ENCODE results near the gene PLCD3.

The PLCD3 gene

DNA sequence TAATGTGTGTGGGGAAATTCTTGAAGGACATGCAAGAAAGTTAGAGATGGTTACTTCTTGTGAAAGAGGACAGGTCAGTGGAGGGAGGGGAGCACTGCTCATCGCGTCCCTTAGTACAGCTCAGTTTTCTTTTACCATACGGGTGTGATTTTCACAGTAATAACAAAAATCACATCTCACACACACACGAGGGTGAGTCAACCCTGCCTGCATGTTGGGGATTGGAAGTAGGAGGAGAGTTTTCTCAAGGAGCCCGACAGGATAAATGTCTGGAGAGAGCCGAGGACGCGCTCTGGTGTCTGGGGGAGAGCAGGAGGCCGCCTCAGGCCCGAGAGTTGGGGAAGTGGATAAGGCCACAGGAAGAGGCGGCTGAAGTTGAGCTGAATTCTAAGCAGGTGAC is 16.4 kb downstream of the PLCD3 start:
- no peaks in the 10 kb centered on the region for H3K27me3 ChIP-seq (ENCODE audit: insufficient read depth, low read depth)
- H3K9ac ChIP-seq, result no peak overlapping the region
- no peaks in the 10 kb centered on the region for H3K4me1 ChIP-seq (ENCODE audit: low read depth, poor library complexity, severe bottlenecking)
- TF ChIP-seq, protein P1, sequence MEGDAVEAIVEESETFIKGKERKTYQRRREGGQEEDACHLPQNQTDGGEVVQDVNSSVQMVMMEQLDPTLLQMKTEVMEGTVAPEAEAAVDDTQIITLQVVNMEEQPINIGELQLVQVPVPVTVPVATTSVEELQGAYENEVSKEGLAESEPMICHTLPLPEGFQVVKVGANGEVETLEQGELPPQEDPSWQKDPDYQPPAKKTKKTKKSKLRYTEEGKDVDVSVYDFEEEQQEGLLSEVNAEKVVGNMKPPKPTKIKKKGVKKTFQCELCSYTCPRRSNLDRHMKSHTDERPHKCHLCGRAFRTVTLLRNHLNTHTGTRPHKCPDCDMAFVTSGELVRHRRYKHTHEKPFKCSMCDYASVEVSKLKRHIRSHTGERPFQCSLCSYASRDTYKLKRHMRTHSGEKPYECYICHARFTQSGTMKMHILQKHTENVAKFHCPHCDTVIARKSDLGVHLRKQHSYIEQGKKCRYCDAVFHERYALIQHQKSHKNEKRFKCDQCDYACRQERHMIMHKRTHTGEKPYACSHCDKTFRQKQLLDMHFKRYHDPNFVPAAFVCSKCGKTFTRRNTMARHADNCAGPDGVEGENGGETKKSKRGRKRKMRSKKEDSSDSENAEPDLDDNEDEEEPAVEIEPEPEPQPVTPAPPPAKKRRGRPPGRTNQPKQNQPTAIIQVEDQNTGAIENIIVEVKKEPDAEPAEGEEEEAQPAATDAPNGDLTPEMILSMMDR (conservative IDR thresholded peaks at IDR 0.05; ENCODE audit: low read depth, low read length), result no peak
- H3K36me3 ChIP-seq (ENCODE audit: insufficient read depth), result no peaks in the 10 kb centered on the region
- no peaks in the 10 kb centered on the region for H3K79me2 ChIP-seq (ENCODE audit: insufficient read depth, low read depth)
- H3K4me2 ChIP-seq, result no peak overlapping the region
- H4K20me1 ChIP-seq (ENCODE audit: insufficient read depth), result no peaks in the 10 kb centered on the region
- no peak overlapping the region for H3K27ac ChIP-seq
- H3K4me3 ChIP-seq (IDR thresholded peaks at IDR 0.05; ENCODE audit: insufficient read depth, low read depth, low read length), result no peak overlapping the region
- H2AFZ ChIP-seq (ENCODE audit: low read depth), result no peak overlapping the region

DNA sequence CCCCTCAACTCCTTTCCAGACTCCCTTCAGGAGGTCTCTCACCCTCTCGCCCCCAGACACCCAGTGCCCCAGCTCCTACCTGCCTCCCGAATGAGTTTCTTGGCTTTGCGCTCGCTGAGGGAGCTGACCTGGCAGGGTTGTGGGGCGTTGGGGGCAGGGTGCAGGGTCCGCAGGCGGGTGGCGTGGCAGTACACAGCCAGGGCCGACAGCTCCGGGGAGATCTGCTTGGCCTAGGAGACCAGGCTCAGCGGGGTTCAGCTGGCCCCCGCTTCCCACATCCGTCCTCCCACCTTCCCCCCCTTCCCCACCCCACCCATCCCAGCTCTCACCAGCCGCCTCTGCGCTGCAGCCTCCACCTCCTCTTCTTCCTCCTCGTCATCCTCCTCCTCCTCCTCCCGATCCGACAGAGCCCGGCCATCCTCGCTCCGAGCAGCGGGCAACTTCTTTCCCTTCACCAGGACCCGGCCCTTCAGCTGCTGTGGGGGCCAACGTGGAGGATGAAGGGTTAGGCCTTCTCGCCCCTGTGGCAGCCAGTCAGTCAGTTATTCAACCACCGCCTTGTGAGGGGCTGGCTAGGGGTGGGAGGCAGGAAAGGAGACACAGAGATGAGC is 17.2 kb downstream of the PLCD3 start:
- no peak overlapping the region for H2AFZ ChIP-seq (ENCODE audit: low read depth)
- H3K4me1 ChIP-seq (ENCODE audit: low read depth, poor library complexity, severe bottlenecking), result no peaks in the 10 kb centered on the region
- no peak overlapping the region for H3K4me3 ChIP-seq (IDR thresholded peaks at IDR 0.05; ENCODE audit: insufficient read depth, low read depth, low read length)
- no peaks in the 10 kb centered on the region for H3K36me3 ChIP-seq (ENCODE audit: insufficient read depth)
- H3K9ac ChIP-seq, result no peak overlapping the region
- no peak overlapping the region for H3K4me2 ChIP-seq
- no peak overlapping the region for H3K27ac ChIP-seq
- no peaks in the 10 kb centered on the region for H3K27me3 ChIP-seq (ENCODE audit: insufficient read depth, low read depth)
- no peaks in the 10 kb centered on the region for H3K79me2 ChIP-seq (ENCODE audit: insufficient read depth, low read depth)
- TF ChIP-seq, protein P1 (conservative IDR thresholded peaks at IDR 0.05; ENCODE audit: low read depth, low read length), result no peak
- no peaks in the 10 kb centered on the region for H4K20me1 ChIP-seq (ENCODE audit: insufficient read depth)

DNA sequence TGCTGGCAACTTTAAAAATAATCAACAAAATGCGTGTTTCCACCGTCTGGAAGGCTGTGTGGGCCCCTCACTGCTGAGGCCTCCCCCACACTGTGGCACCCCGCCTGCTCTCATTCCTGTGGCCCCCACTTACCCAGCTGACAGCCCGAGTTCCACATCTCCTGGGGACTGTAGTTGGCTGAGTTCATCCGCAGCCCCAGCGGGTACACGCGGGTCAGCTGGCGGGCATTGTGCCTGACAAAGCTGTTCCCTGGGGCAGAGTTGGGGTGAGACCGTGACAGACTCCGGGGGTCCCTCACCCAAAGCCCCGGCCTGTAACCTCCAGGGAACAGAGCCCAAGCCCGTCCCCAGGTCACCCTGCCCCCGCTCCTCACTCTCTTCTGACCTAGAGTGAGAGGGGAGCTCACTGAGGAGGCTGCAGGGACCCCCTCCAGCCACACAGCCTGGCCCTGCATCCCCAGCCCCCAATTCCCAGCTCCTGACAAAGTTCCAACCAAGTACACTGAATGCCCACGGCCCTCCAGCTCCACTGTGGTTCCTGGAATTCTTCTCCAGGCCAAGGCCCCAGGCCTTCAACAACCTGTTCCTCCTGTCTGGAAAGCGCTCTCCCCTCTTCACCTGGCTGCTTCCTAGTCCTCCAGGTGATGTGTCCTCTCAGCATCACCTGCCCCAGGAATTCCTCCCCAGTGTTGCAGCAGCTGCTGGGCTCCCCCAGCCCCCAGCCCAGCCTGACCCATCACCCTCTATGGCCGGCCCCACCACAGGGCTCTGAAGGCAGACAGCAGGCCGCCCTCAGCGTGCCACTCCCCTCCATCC is 18.0 kb downstream of the PLCD3 start:
- no peaks in the 10 kb centered on the region for H3K79me2 ChIP-seq (ENCODE audit: insufficient read depth, low read depth)
- no peaks in the 10 kb centered on the region for H3K27me3 ChIP-seq (ENCODE audit: insufficient read depth, low read depth)
- TF ChIP-seq, protein P1 (conservative IDR thresholded peaks at IDR 0.05; ENCODE audit: low read depth, low read length), result no peak
- no peak overlapping the region for H2AFZ ChIP-seq (ENCODE audit: low read depth)
- no peaks in the 10 kb centered on the region for H4K20me1 ChIP-seq (ENCODE audit: insufficient read depth)
- no peak overlapping the region for H3K27ac ChIP-seq
- H3K36me3 ChIP-seq (ENCODE audit: insufficient read depth), result no peaks in the 10 kb centered on the region
- H3K9ac ChIP-seq, result no peak overlapping the region
- no peaks in the 10 kb centered on the region for H3K4me1 ChIP-seq (ENCODE audit: low read depth, poor library complexity, severe bottlenecking)
- H3K4me2 ChIP-seq, result no peak overlapping the region
- H3K4me3 ChIP-seq (IDR thresholded peaks at IDR 0.05; ENCODE audit: insufficient read depth, low read depth, low read length), result no peak overlapping the region

DNA sequence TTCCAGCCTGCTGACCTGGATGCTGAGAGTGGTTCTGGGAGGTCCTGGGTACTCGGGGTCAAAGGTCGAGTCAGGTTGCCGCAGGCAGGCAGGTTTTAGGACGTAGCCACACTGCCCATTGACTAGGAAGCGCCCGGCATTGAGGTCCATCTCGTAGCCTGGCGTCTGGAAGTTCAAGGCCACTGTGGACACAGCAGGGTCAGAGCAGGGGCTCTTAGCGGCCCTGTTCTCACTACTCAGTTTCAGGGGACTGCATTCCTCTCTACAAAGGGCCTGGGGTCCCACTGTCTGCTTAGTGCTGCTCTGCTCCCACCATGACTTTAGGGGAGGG is 18.9 kb downstream of the PLCD3 start:
- no peaks in the 10 kb centered on the region for H4K20me1 ChIP-seq (ENCODE audit: insufficient read depth)
- no peak overlapping the region for H3K4me2 ChIP-seq
- H3K4me1 ChIP-seq (ENCODE audit: low read depth, poor library complexity, severe bottlenecking), result no peaks in the 10 kb centered on the region
- H3K79me2 ChIP-seq (ENCODE audit: insufficient read depth, low read depth), result no peaks in the 10 kb centered on the region
- H2AFZ ChIP-seq (ENCODE audit: low read depth), result no peak overlapping the region
- no peak overlapping the region for H3K9ac ChIP-seq
- no peak overlapping the region for H3K27ac ChIP-seq
- H3K4me3 ChIP-seq (IDR thresholded peaks at IDR 0.05; ENCODE audit: insufficient read depth, low read depth, low read length), result no peak overlapping the region
- TF ChIP-seq, protein P1 (conservative IDR thresholded peaks at IDR 0.05; ENCODE audit: low read depth, low read length), result no peak
- H3K36me3 ChIP-seq (ENCODE audit: insufficient read depth), result no peaks in the 10 kb centered on the region
- no peaks in the 10 kb centered on the region for H3K27me3 ChIP-seq (ENCODE audit: insufficient read depth, low read depth)
